NK-92 (cell line): Measurements from ENCODE around the gene NAA25.
A peak's percentile ranks its signal among the peaks of the same experiment; 100 is the strongest.

Experiments used
- DNase-seq: peaks from one replicate; lab custom pipeline; 2025; ENCODE audit not compliant: unreplicated experiment; lab: John Stamatoyannopoulos, UW

NAA25 gene

DNA sequence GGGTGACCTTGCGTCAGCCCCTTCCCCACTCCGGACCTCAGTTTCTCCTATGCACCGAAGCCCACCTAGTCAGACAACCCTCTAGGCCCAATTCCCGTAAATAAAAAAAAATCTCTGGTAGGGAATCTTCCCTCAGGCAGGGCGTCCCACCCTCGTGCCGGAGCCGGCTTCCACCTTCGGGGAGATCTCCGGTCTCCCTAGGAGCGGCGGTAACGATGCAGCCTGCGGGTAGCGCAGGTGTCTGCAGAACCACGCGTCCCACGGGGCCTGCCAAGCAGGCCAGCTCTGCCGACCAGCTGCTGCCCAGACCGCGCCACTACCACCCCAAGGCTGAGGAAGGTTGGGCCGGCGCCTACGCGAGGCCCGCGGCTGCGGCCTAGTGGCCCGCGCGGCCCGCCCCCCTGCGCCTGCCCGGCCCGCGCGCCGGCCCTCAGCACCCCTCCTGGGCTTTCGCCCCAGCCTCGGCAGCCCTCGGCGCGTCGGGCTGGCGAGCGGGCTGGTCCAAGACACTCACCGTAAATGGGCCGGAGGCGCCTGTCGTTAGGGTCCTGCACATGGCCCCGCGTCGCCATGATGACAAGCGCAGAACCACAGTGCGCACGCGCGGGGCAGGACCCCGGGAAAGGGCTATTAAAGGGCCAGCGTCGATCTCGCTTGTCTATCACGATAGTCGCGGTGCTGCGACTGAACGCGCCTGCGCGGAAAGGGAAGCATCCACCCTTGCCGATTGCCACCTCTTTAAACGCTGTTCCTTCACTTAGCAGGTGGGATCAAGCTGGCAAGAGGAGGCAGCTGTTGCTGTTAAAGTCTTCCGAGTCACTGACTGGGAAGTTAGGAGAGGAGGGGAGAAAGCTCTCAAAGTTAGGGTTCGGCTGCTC lies at the start of gene NAA25:
Gene NAA25 (minus strand): TSS at position 582 of the 878 bp plus-strand sequence. CDS start 10 bp downstream, at position 572.
- DNase-seq = no peak

DNA sequence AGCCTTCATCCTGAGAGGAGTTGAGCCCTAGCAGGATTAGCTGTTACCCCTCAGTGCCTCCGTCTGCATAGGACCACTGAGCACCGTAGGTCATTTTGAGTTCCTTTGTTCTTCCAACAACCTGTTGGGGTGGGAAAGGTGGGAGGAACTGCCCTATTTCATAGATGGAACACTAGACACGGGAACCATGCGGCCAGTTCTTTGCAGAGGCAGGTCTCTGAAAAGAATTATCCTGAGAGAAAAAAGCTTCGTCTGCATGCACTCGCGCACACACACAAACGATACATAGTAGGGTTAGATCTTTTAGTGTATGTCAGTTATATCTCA lies 45.3 kb upstream of the NAA25 start:
- DNase-seq = no peak

DNA sequence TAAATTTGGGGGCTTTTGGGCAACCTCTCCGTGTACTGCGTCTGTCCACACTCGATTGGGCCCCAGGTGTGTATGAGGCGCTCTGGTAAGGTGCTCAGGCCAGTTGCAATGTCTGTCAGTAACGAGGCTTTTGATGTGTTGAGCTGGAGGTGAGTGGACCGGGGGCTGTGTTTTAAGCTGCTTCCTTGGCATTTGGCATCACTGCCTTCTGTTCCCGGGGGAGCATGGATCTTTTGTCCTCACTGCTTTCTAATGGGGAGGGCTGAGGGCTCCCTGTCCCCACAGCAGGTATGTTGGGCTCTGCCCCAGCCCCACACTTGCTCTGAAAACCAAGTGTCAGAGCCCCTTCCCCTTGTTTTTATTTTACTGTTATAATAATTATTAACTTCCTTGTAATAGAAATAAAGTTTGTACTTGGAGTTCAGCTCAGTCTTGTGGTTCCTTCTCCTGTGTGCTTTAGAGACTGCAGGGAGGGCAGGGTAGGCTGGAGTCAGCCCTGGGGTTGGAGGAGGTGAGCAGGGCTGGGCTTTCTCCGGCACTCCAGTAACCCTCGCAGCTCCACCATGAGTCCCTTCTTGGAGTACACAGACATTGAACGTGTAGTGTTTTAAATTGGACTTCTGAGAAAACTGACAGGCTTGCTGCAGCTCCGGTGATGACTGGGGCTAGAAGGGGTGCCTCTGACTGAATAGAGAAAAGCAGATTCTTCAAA lies 44.8 kb upstream of the NAA25 start:
- no peak for DNase-seq

DNA sequence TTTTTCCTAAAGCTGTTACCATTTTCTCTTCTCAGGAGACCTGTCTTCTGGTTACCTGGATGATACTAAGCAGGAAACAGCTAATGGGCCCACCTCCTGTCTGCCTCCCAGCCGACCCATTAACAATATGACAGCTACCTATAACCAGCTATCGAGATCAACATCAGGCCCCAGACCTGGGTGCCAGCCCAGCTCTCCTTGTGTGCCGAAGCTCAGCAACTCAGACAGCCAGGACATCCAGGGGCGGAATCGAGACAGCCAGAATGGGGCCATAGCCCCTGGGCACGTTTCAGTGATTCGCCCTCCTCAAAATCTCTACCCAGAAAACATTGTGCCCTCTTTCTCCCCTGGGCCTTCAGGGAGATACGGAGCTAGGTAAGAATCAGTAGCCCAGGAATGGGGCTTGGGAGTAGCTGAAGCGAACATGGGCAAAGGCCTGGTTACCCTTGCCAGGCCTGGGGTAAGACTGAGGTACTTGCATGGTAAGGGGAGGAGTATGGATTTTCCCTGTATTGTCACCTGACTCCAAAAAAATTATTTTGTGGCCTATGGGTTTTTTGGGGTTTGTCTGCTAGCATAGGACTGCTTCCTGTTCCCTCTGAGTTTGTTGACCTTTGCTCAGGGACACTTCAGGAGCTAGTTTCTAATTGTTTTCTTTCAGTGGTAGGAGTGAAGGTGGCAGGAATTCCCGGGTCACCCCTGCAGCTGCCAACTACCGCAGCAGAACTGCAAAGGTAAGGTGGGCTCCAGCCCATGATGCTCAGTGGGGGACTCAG lies 43.4 kb upstream of the NAA25 start:
- DNase-seq = no peak

DNA sequence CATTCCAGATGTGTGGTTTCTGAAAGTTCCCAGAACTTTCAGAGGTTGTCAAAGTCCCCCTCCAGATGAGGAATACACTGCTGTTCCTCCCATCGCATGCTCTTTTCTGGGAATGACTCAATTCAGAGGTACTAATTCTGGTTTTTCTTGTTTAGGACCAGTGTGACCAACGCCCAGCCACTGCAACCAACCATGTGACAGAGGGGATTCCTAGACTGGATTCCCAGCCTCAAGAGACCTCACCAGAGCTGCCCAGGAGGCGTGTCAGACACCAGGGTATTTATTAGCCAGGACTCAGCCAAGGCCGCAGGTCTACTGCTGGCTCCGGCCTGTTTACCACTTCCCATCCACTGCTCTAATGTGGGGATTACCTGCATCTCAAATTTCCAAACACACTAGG lies 41.0 kb upstream of the NAA25 start:
- DNase-seq = no peak

DNA sequence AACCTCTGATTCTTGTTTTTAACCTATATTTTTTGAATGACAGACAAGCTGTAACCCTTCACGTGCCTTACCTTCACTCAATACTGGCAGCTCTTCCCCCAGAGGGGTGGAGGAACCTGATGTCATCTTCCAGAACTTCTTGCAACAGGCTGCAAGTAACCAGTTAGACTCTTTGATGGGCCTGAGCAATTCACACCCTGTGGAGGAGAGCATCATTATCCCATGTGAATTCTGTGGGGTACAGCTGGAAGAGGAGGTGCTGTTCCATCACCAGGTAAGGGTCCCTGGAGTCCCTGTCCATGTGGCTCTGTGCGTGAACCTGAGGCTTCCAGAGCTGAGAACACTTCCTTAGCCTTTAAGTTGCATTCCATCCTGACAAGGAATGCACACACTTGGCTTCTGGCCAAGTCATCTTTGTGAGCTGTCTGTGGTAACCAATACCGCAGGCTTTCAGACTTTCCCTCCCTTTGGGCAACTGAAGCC lies 39.5 kb upstream of the NAA25 start:
- DNase-seq = no peak

DNA sequence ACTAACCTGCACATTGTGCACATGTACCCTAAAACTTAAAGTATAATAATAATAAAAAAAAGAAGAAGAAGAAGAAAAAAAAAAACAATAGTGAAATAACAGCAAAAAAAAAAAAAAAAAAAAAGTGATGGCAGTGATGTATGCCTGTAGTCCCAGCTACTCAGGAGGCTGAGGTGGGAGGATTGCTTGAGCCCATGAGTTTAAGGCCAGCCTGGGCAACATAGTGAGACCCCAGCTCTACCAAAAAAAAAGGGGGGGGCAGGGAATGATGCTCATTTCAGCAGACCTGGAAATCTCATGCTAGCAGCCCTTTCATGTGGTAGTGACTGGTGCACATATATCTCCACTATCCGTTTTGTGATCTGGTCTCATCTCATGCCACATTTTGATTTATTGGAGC lies 37.5 kb upstream of the NAA25 start:
- DNase-seq = no peak

DNA sequence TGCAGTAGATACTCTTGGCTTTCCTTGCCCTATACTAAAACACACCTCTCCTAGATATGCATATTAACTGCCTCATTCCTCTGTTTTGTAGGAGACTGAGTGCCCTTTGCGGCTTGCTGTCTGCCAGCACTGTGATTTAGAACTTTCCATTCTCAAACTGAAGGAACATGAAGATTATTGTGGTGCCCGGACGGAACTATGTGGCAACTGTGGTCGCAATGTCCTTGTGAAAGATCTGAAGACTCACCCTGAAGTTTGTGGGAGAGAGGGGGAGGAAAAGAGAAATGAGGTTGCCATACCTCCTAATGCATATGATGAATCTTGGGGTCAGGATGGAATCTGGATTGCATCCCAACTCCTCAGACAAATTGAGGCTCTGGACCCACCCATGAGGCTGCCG lies 32.1 kb upstream of the NAA25 start:
- DNase-seq = no peak

DNA sequence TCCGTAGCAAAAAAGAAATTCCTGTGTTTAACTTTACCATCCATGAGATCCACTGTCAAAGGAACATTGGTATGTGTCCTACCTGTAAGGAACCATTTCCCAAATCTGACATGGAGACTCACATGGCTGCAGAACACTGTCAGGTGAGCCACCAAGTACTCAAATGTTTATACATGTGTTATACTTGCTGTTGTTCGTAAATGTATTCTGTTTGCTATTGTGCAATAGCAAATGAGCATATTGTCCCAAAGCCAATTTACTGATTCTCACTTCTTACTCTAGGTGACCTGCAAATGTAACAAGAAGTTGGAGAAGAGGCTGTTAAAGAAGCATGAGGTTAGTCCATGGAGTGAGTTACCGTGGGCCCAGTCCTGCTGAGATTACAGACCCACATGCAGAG lies 26.1 kb upstream of the NAA25 start:
- no peak for DNase-seq

DNA sequence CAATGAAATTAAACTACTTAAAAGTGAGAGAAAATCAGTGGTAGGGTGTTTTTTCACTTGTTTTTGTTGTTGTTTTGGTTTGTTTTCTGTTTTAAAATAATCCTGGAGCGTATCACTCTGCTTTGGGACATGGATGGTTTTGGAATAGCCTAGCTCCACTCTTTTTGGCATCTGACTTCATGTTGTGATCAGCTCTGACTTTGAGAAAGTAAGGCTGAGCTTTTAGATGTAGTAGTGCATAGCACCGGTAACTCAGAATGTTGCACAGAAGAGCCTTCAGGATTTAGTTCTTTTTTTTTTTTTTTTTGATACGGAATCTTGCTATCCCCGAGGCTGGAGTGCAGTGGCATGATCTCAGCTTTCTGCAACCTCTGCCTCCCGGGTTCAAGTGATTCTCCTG lies 24.8 kb upstream of the NAA25 start:
- DNase-seq = no peak

DNA sequence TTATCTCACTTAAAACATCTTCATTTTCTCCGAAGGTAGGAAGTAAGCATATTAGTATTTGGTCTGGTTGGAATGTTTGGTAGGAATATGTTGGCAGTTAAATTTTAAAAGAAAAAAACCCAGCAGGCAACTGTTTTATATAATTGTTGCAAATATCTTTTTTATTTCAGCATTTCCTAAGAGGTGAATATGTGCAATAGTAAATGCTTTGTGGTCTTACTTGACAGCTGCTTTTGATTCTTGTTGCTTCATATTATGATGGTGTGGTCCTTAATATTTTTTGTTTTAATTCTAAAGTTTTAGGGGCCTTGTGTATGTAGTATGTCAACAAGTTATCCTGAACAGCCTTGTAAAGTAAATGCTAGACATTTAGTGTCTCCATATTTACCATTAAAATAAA lies 23.1 kb upstream of the NAA25 start:
- DNase-seq = no peak

DNA sequence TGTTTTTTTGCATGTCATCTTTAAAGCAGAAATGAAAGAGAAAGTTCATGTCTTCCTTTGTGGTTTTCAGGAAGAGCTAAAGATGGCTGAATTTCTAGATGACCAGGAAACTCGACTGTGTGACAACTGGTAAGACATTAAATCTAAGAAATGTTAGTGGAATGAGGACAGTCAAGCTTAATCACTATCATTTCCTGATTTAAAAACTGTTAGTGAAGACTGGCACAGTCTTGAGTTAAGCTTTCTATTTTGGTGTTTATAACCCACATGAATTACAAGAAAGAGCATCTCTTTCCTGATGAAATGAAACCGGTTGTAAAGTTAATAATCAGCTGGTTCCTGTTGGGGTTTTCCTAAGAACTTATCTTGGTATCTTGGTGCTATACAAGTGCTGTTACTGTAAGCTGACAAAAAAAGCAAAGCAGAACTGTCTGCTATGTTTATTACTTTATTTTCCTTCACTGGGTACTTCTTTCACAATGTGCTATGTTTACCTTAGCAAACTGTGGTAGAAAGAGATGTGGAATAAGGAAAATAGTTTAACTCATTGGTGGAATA lies 21.9 kb upstream of the NAA25 start:
- DNase-seq = no peak

DNA sequence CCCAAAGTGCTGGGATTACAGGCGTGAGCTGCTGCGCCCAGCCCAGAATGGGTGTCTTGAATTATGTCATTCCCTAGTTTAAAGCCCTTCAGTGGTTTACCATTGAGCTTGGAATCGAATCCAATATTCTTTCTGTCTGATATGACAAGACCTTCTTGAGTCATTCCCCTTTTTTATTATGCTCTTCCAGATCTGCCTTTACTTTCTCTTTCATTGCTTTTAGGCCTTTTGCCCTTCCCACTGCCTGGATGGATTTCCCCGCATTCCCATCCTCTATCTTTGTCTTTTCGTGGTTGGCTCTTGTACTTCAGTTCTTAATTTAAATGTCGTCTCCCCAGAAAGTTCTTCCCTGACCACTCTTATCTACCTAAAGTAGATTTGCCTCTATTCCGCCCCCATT lies 18.3 kb upstream of the NAA25 start:
- no peak for DNase-seq

DNA sequence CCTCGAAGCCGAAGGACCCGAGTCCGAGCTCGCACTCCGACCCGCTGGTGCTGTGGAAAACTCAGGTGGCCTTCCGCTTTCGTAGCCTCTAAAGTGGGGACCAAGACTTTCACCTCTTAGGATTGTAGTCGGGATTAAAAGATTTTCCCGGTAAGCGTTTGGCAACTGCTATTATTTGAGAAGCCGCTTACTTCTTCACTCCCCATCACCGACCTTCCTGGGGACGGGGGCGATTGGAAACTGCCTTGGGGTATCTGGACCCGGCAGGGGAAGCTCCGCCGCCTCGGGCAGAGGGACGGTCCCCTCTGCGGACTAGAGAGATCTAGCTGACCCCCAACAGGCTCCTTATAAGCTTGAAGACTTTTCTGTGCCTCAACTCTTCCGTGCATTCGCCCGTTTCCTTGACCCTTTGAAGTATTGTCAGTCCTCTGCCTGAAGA lies 17.4 kb upstream of the NAA25 start:
- no peak for DNase-seq

DNA sequence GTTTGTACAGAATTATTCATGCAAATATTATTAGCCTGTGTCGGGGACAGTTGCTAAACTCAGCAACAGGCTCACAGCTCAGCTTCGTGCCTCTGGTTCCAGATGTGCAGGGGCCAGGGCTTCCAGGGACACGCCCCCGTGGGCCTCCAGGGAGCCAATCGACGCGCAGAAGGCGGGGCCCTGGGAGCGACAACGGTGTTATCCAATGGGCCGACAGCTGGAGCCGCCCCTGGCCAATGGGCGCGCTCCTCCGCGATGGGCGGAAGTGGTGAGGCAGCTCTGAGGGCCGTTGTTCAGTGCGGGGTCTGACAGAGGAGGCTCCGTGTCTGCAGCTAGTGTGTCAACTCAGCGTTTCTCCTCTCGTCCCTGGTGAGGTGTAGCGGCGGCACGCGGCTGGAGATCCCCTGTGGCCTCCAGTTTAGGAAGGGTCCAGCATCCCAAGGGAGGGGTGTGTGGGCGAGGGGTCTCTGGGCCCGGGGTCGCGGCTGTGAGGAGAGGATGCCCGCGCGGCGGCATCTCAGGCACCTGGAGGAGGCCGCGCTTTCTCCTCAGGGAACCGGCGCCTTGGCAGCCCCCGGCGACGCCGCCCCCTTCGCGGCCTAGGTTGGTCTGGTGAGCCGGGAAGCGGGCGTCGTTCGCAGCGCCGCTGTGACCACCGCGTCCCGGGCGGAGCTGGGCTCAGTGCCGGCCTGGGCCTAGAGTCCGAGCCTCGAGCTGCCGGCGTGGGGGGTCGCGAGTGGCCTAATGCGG lies 16.8 kb upstream of the NAA25 start, which contains the start of gene TRAFD1:
Gene TRAFD1 (plus strand): TSS at position 311 of the 750 bp plus-strand sequence. CDS start 4,963 bp downstream, outside the sequence.
- DNase-seq = peak; percentile 72

DNA sequence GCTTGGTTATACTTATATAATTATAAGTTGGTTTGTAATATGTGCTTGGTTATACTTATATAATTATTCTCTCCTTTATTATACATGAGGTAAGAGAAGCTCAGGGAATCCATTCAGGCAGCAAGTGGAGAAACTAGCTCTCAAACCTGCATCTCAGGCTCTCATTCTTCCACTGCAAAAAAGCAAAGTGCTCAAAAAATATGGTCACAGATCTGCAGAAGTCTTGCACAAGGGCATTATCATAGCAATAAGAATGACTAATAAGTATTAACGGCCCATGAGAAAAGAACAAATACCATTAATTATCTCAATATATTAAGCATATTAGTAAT lies 16.3 kb upstream of the NAA25 start:
- no peak for DNase-seq

DNA sequence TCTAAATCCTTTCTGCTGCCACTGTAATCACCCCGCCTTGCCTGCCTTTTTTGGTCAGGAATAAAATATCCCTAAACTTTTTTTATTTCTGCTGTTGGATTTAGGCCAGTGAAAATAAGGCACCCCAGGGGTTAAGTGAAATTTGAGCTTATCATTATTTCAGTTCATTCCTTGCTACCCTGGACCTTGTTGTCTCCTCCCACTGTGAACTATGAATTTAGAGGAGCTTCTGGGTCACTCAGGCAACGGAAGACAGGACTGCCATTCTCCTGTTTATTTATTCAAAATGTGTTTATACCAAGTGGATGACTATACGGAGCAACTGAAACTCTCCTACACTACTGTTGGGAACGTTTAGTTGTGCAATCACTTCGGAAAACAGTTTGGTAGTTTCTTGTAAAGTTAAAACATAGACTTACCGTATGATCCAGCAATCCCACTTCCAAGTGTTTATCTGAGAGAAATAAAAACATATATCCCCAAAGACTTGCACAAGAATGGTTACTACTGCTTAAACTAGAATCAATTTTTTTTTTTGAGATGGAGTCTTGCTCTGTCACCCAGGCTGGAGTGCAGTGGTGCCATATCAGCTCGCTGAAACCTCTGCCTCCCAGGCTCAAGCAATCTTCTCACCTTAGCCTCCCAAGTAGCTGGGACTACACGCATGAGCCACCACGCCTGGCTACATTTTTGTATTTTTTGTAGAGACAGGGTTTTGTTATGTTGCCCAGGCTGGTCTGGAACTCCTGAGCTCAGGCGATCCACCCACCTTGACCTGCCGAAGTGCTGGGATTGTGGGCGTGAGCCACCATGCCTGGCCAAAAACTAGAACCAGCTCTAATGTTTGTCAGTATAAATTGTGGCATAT lies 14.5 kb upstream of the NAA25 start:
- DNase-seq = no peak

DNA sequence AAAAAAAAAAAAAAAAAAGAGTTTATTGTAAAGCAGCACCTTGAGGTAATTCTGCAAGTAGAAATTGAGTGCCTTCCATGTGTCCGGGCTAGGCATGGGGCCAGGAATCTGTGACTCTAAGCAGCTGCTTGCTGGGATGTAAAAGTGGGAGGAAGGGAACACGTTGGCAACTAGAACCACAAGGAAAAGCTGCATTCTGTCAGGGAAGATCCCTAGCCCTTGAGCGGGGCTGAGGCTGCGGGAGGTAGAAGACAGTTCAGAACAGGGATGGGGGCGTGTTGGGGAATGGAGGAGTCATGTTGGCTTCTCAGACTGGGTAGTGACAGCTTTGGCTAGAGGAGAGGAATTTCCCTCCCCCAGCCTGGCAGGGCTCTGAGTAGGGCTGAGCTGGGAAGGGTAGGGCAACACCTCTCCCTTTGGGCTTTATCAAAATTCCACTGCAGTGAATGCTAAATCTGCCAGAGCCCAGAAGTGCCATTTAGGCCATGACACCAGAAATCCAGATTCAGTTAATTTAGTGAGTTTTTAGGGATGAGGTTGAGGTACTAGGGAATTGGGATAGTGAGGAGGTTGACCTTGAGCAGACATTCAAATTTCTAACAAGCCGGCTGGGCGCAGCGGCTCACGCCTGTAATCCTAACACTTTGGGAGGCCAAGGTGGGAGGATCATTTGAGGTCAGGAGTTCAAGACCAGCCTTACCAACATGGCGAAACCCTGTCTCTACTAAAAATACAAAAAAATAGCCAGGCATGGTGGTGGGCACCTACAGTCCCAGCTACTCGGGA lies 13.4 kb upstream of the NAA25 start:
- no peak for DNase-seq

DNA sequence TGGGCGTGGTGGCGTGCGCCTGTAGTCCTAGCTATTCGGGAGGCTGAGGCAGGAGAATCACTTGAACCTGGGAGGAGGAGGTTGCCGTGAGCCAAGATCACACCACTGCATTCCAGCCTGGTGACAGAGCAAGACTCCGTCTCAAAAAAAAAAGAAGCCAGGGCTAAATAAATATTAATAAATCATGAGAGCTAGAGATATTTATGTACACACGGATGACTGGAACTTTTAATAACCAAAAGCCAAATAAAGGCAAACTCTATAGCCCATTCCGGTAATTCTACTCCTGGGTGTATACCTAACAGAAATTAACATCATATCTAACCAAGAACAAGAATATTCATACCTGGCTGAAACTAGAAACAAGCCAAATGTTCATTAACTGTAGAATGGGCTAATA lies 9.1 kb upstream of the NAA25 start:
- DNase-seq = no peak
